ENCODE results near the gene CDHR5.

Gene CDHR5

DNA sequence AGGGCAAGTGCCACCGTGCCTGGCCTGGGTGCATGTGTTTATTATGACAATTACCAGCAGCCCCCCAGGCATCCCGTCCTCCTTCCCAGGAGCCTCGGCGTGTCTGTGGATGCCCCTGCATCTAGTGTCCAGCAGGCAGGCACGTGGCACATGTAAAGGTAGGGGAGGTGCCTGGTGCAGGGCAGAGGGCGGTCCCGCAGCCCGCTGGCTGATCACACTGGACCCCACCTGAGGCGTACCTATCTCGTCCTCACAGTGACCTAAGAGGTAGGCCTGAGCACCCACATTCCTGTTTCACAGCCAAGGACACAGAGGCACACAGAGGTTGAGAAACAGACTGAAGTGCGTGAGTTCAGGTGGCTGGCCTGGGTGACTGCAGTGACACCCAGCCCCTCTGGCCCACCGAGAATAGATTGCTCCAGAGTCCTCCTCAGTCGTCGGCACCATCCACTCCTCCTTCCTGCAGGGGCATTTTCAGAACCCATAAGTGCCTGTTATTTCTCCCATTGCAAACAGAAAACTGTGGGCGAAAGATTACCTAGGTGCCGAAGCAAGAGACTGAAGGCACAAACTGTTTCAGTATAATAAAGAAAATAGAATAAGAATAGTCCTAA is 51.5 kb downstream of the CDHR5 start:
- in situ Hi-C loops (cut with MboI; ENCODE audit: low sequenced_read_pairs, unreplicated experiment): no loop called here
- no peak for DNase-seq (ENCODE audit: low spot score)
- TF ChIP-seq, protein P1, sequence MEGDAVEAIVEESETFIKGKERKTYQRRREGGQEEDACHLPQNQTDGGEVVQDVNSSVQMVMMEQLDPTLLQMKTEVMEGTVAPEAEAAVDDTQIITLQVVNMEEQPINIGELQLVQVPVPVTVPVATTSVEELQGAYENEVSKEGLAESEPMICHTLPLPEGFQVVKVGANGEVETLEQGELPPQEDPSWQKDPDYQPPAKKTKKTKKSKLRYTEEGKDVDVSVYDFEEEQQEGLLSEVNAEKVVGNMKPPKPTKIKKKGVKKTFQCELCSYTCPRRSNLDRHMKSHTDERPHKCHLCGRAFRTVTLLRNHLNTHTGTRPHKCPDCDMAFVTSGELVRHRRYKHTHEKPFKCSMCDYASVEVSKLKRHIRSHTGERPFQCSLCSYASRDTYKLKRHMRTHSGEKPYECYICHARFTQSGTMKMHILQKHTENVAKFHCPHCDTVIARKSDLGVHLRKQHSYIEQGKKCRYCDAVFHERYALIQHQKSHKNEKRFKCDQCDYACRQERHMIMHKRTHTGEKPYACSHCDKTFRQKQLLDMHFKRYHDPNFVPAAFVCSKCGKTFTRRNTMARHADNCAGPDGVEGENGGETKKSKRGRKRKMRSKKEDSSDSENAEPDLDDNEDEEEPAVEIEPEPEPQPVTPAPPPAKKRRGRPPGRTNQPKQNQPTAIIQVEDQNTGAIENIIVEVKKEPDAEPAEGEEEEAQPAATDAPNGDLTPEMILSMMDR (IDR thresholded peaks at IDR 0.05; ENCODE audit: borderline replicate concordance, control extremely low read depth, extremely low read depth, insufficient read depth, missing control alignments): no peak

DNA sequence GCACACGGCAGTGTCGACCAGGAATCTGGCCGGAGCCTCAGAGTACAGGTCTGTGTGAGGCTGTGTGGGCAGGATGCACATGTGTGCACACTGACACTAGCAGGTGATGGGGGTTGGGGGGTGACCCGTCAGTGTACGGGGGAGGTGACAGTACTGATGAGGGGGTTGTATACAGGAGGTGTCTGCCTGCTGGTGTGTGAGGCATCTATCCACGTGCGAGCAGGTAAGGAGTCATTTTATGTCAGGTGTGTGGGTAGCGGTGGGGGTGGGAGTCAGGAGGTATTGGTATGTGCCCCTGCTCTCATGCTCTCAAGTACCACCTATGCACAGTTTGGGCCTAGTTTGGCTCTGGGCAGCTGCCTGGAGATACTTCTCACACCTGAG is 53.0 kb downstream of the CDHR5 start:
- TF ChIP-seq, protein P1 (IDR thresholded peaks at IDR 0.05; ENCODE audit: borderline replicate concordance, control extremely low read depth, extremely low read depth, insufficient read depth, missing control alignments): no peak
- no peak for DNase-seq (ENCODE audit: low spot score)
- in situ Hi-C loops (cut with MboI; ENCODE audit: low sequenced_read_pairs, unreplicated experiment): no loop called here

DNA sequence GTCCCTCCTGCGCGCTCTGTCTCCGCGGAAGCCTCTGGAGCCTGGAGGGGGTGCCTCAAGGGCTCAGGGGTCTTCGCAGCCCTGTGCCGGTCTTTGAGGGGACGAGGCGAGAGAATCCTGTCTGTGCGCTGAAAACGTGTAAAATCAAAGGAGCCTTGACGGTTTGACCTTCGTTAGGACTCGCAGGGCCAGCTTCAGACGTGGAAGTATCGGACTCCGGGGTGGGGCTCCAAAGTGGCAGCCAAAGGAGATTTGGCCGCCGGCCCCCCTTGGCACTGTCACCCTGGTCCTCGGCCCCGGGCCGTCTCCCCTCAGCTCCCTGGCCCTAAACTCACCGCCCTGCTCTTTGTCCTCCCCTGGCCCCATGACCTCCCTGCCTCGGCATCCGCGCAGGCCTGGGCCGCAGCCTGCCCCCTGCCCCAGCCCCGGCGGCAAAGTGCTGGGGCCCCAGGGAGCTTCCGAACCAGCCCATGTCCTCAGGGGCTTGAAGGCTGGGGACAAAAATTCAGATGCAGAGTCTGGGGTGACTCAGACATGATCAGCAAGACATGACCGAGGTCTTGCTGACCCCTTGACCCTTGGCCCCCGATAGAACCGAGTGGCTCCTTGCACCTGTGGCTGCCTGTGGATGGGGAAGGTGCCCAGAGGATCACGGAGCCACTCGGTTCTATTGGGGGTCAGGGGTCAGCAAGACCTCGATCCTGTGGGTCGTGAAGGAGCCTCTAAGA is 55.4 kb downstream of the CDHR5 start:
- TF ChIP-seq, protein P1 (IDR thresholded peaks at IDR 0.05; ENCODE audit: borderline replicate concordance, control extremely low read depth, extremely low read depth, insufficient read depth, missing control alignments): no peak
- in situ Hi-C loops (cut with MboI; ENCODE audit: low sequenced_read_pairs, unreplicated experiment): no loop called here
- no peak for DNase-seq (ENCODE audit: low spot score)

DNA sequence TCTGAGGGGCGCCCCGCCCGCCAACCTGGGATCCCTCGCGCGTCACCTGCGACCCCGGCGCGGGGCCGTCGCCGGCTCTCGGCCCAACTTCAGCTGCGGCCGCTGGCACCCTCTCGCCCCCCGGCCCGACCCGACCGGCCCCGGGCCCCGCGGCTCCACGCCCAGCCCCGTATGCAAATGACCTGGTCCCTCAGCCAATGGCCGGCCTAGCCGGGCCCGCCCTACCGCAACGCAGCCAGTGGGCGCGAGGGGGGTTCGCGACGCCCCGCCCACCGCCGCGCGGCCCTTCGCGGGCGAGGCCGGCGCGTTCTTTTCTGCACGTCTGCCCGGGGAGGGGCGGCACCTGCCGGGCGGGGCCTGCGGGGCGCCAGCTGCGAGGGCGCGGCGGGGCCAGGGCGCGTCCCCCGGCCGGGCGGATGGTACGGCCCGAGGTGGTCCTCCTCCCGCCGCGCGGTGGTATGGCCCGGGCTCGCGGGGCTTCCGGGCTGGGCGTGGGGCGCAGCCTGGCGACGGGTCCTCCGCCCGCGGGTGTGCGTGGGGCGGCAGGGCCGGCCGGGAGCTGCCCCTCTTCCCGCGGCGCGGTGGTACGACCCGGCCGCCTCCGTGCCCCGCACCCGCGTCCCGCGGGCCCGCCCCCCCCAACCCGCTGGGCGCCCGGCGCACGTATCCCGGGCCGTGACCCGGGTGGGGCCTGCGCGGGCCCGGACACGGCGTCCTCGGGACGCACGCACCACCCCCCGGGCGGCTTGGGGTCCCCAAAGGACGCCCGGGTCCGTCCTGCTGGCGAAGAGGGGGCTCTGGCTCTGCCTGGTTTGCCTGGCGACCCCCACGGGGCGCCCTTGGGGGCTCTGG is 56.2 kb downstream of the CDHR5 start:
- in situ Hi-C loops (cut with MboI; ENCODE audit: low sequenced_read_pairs, unreplicated experiment): no loop called here
- TF ChIP-seq, protein P1 (IDR thresholded peaks at IDR 0.05; ENCODE audit: borderline replicate concordance, control extremely low read depth, extremely low read depth, insufficient read depth, missing control alignments): no peak
- DNase-seq (ENCODE audit: low spot score): peak; percentile 98

DNA sequence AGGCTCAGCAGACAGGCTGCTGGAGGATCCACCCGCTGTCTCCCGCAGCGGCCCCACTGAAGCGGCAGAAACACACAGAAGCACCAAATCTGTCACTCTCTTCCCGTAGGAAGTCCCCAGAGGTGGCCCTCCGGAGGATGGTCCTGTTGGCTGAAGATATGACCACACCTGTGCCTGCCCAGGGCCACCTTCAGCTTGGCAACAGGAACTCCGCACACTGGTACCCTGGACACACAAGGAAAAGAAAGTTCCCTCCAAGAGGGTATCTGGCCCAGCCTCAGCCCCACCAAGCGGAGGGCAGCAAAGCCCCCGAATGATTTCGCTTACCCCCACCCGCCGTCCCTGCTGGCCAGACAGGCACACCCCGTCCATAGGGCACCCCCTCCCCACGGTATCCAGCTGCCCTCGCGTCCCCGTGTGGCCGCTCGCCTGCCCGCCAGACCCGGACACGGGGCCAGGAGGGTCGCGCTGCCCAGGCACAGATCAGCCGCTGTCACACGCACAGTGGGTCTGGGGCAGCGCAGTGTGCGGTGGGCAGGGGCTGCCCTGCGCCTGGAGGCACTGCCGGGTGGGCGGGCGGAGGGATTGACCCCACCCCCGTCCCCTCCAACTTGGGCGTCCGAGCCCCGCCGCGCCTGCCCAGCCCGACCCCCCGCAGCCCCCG is 57.0 kb downstream of the CDHR5 start:
- TF ChIP-seq, protein P1 (IDR thresholded peaks at IDR 0.05; ENCODE audit: borderline replicate concordance, control extremely low read depth, extremely low read depth, insufficient read depth, missing control alignments): no peak
- DNase-seq (ENCODE audit: low spot score): no peak
- in situ Hi-C loops (cut with MboI; ENCODE audit: low sequenced_read_pairs, unreplicated experiment): no loop called here

DNA sequence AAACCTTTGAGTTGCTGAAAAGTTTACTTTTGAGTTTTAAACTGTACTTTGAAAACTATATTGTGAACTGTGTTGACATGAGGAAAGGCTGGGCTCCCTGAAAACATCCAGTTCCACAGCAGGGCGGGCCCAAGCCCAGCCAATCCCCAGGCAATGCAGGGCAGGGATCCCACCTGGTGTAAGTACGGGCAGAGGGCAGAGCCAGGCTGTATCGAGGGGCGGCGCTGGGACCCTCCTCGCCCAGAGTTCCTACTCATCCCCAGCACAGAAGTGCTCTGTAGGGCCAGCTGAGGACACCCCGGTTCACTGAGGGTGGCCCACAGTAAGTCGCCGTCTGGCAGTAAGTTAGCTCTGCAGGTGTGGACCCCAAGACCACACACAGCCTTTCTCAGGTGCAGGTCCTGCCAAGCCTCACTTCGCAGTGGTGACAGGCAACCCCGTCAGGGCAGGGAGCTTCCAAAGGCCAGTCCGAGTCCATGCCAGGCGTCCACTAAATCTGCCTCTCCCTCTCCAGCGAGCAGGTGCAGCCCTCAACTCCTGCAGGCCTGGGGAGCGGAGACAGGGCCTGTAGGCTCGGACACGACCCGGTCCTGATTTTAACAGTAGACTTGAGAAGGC is 57.6 kb downstream of the CDHR5 start:
- TF ChIP-seq, protein P1 (IDR thresholded peaks at IDR 0.05; ENCODE audit: borderline replicate concordance, control extremely low read depth, extremely low read depth, insufficient read depth, missing control alignments): no peak
- DNase-seq (ENCODE audit: low spot score): no peak
- in situ Hi-C loops (cut with MboI; ENCODE audit: low sequenced_read_pairs, unreplicated experiment): no loop called here
